GM23338 (cell line): ENCODE measurements around the gene ANKRD44.

Source experiments
- CTCF ChIP-seq, 2 experiments: fragments of 200-600 bp in 1 of 2; sonication (generic) in 1 of 2; conservative IDR thresholded peaks; 2 replicates each; pipeline versions ENCODE4 v1.5.1 to v1.6.1; 2016 to 2017; ENCODE audit warnings: antibody characterized with exemption in 2 of 2, low read depth in 2 of 2, mild to moderate bottlenecking in 2 of 2, moderate library complexity in 1 of 2
- EZH2 ChIP-seq: fragments of 200-600 bp; sonication (generic); IDR thresholded peaks from one replicate; pipeline ENCODE4 v1.8.0; 2017; ENCODE audit warnings: antibody characterized with exemption, mild to moderate bottlenecking, low read depth; ENCODE audit not compliant: unreplicated experiment
- POLR2AphosphoS5 ChIP-seq: IDR thresholded peaks from 2 replicates; pipeline ENCODE4 v1.6.1; 2016; ENCODE audit warnings: antibody characterized with exemption, low read depth

- TF ChIP-seq EZH2 (no peak), CTCF (conservative IDR thresholded peaks at IDR 0.05; ENCODE audit: low read depth in 2 of 2) (no peak), POLR2AphosphoS5 (no peak)
These were observed 87.1 kb downstream of the ANKRD44 start for GRCh38 chr2:197223451-197223850.
